Endothelial cell (in vitro differentiated cells): ENCODE data around the gene CNKSR3. TPM values are rescaled to one million over a fixed set of nuclear protein-coding genes. Genes with fewer than 3 reads are reported as not detected.
A peak's percentile ranks its signal among the peaks of the same experiment; 100 is the strongest.

Experiments used
- DNase-seq: peaks from one replicate; pipeline ENCODE4 v3.0.0; 2021; ENCODE audit warnings: low spot score
- H3K27ac Mint-ChIP-seq: one replicate; pipeline ENCODE4 v1.8.0; 2021; ENCODE audit warnings: mixed read lengths, inconsistent platforms; ENCODE audit not compliant: unreplicated experiment
- H3K27me3 Mint-ChIP-seq: one replicate; pipeline ENCODE4 v1.8.0; 2021; ENCODE audit warnings: mild to moderate bottlenecking, moderate library complexity, mixed read lengths, inconsistent platforms; ENCODE audit not compliant: unreplicated experiment
- H3K36me3 Mint-ChIP-seq: one replicate; pipeline ENCODE4 v1.8.0; 2021; ENCODE audit warnings: mild to moderate bottlenecking, low read depth, mixed read lengths, inconsistent platforms; ENCODE audit not compliant: unreplicated experiment
- H3K4me1 Mint-ChIP-seq: one replicate; pipeline ENCODE4 v1.8.0; 2021; ENCODE audit warnings: mild to moderate bottlenecking, mixed read lengths, inconsistent platforms; ENCODE audit not compliant: unreplicated experiment
- H3K4me3 Mint-ChIP-seq: one replicate; pipeline ENCODE4 v1.8.0; 2021; ENCODE audit warnings: mild to moderate bottlenecking, mixed read lengths, inconsistent platforms; ENCODE audit not compliant: unreplicated experiment
- H3K9me3 Mint-ChIP-seq: one replicate; pipeline ENCODE4 v1.8.0; 2021; ENCODE audit warnings: mixed read lengths, inconsistent platforms; ENCODE audit not compliant: unreplicated experiment
- total RNA-seq: library from RNA; stranded (reverse); fragmentation: NEBNext Ultra II Directional; extraction: Animal tissue kit (Norgen Biotek cat#: 25700); gene quantifications from one replicate; pipeline ENCODE4 v1.2.1, GENCODE V29; 2021; ENCODE audit not compliant: unreplicated experiment
- TF ChIP-seq, protein P1 (sequence below): fragments of 200-600 bp; sonication (generic); IDR thresholded peaks from one replicate; pipeline ENCODE4 v1.5.0; 2021; ENCODE audit warnings: antibody characterized with exemption; ENCODE audit not compliant: unreplicated experiment

Gene CNKSR3
- total RNA-seq, 1 donor from 2014 or later: 9.7 TPM

DNA sequence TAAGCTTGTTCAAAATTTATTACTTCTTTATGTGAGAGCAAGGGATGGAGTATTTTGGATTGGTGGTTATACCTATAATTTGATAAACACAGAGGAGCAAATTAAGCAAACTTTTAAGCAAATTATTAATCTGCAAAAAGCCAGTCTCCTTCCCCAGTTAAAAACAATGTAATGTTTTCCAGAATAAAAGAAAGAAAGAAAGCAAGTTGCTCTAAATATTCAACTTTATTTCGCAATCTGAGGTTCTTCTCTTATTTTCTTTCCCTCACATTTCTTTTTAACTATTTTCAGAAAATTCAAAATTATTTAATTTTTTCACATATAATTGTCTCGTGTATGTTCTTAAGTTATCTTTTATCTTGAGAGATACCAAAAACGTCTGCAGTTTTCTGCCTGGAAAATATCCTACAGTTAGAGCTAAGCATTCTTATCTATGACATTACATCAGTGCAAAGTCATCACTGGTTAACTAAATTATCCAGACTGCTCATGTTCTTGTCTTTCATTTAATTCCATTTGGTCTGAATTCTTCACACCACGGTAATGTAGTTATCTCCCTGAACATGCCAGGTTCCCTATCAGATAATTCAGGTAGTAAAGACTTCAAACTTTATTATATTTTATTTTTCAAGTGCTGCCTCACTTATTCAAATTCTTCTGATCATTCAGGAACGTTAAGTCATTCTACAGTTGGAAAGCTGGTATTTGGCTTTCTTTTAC is 3.3 kb upstream of the CNKSR3 start:
- peaks cover 19% of the 10 kb centered on the region for H3K4me1 Mint-ChIP-seq
- no peaks in the 10 kb centered on the region for H3K9me3 Mint-ChIP-seq
- no peak overlapping the region for H3K27ac Mint-ChIP-seq
- TF ChIP-seq, protein P1, sequence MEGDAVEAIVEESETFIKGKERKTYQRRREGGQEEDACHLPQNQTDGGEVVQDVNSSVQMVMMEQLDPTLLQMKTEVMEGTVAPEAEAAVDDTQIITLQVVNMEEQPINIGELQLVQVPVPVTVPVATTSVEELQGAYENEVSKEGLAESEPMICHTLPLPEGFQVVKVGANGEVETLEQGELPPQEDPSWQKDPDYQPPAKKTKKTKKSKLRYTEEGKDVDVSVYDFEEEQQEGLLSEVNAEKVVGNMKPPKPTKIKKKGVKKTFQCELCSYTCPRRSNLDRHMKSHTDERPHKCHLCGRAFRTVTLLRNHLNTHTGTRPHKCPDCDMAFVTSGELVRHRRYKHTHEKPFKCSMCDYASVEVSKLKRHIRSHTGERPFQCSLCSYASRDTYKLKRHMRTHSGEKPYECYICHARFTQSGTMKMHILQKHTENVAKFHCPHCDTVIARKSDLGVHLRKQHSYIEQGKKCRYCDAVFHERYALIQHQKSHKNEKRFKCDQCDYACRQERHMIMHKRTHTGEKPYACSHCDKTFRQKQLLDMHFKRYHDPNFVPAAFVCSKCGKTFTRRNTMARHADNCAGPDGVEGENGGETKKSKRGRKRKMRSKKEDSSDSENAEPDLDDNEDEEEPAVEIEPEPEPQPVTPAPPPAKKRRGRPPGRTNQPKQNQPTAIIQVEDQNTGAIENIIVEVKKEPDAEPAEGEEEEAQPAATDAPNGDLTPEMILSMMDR: no peak
- no peaks in the 10 kb centered on the region for H3K36me3 Mint-ChIP-seq
- H3K27me3 Mint-ChIP-seq: peaks cover 3% of the 10 kb centered on the region
- no peak overlapping the region for H3K4me3 Mint-ChIP-seq
- no peak for DNase-seq

DNA sequence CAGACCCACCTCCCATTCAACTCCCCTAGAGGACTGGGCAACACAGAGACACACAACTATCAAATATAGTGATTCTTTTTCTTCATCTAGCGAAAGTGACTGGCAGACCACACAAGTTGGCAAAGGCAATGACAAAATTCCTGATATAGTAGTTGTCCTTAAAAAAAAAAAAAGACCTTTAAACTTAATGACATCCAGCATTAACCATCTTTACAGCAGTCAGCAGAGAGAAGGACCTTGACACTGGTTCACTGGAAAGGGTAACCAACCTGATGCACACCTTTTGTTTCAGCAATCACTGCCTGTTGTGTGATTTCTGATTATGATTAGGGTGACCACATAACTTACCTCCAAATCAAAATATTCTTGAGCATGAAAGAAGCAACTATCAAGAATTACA is 1.7 kb upstream of the CNKSR3 start:
- Mint-ChIP-seq H3K4me1 (peaks cover 31% of the 10 kb centered on the region), H3K27me3 (peaks cover 5% of the 10 kb centered on the region), H3K27ac (no peak overlapping the region), H3K4me3 (no peak overlapping the region), H3K36me3 (no peaks in the 10 kb centered on the region), H3K9me3 (no peaks in the 10 kb centered on the region)
- TF ChIP-seq, protein P1: no peak
- no peak for DNase-seq

GRCh38 chr6:154511791-154512190 is 1.3 kb upstream of the CNKSR3 start:
- H3K4me1 Mint-ChIP-seq: peaks cover 31% of the 10 kb centered on the region
- peak overlapping the region; percentile 67 for H3K4me3 Mint-ChIP-seq

DNA sequence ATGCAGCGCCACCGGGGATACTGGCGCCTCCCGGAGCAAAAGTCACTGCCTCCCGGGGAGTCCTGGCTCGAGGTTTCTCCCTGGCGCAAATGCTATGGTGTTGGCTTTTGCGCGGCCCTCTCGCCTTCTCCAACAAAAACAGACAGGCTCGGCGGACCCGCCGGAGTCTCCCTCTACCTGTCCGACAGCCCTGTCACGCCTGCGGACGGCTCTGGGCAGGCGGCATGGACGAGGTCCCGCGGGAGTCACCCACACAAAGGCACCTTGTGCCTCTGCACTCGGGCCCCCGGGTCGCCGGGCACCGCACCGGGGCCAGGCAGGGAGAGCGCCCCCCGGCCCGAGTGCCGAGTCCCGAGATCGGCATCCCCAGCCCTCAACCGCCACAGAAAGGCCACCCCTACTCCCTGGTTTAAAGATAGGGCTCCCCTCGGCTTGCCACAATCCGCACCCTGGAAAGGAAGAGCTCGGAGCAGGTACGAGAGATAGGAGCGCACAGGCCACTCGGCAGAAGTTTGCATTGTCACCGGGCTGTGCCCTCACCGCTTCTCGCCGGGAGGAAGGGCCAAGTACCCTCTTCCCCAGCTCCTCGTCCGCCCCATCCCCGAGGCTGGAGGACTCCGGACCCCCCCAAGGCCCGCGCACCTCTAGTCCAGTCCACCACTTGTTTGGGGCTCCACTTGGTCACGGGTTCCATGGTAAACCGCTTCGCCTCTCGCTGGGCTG is 903 bp downstream of the CNKSR3 start:
- TF ChIP-seq, protein P1: no peak
- peak; percentile 36 for DNase-seq
- H3K27me3 Mint-ChIP-seq: peaks cover 5% of the 10 kb centered on the region
- no peak overlapping the region for H3K27ac Mint-ChIP-seq
- H3K4me1 Mint-ChIP-seq: peaks cover 27% of the 10 kb centered on the region
- no peaks in the 10 kb centered on the region for H3K36me3 Mint-ChIP-seq
- H3K9me3 Mint-ChIP-seq: no peaks in the 10 kb centered on the region
- peak overlapping the region; percentile 90 for H3K4me3 Mint-ChIP-seq

More at GRCh38 chr6:154511791-154512190, 1.3 kb upstream of the CNKSR3 start:
- H3K27me3 Mint-ChIP-seq: peaks cover 5% of the 10 kb centered on the region
- no peaks in the 10 kb centered on the region for H3K36me3 Mint-ChIP-seq
- no peak for DNase-seq
- H3K27ac Mint-ChIP-seq: no peak overlapping the region
- TF ChIP-seq, protein P1: no peak
- no peaks in the 10 kb centered on the region for H3K9me3 Mint-ChIP-seq
